ENCODE results near the gene ADAMTSL1. TPM values are rescaled to one million over a fixed set of nuclear protein-coding genes. Genes with fewer than 3 reads are reported as not detected.

Gene ADAMTSL1
- total and polyA plus RNA-seq, 4 donors = 0.31 to 3.4 (median 1.9) TPM

DNA sequence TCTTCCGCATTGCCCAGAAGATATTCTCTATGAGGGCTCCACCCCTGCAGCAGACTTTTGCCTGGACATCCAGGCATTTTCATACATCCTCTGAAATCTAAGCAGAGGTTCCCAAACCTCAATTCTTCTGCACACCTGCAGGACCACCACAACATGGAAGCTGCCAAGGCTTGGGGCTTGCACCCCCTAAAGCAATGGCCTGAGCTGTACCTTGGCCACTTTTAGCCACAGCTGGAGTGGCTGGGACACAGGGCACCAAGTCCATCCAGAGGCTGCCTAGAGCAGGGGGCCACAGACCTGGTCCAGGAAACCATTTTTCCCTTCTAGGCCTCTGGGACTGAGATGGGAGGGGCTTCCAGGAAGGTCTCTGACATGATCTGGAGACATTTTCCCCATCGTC, 60.7 kb downstream of the ADAMTSL1 start:
- Histone ChIP-seq H3K4me3 (ENCODE audit: low read depth in 1 of 3, low read length in 3 of 3) (no peak overlapping the region), H3K36me3 (ENCODE audit: control insufficient read depth in 4 of 4, insufficient read depth in 3 of 4, low read depth in 1 of 4, low read length in 3 of 4) (no peaks in the 10 kb centered on the region), H3K9me3 (ENCODE audit: control insufficient read depth in 4 of 4, low read length in 3 of 4) (peaks cover 2 to 17% (median 7%) of the 10 kb centered on the region in 4 donors), H3K27me3 (ENCODE audit: control insufficient read depth in 4 of 4, insufficient read depth in 4 of 4, low read length in 3 of 4) (no peaks in the 10 kb centered on the region), H3K27ac (ENCODE audit: low read depth in 1 of 2, low read length in 2 of 2) (no peak overlapping the region), H3K9ac (ENCODE audit: low read depth in 1 of 2, low read length in 2 of 2) (no peak overlapping the region), H3K4me1 (ENCODE audit: control insufficient read depth in 4 of 4, insufficient read depth in 4 of 4, low read length in 3 of 4) (no peaks in the 10 kb centered on the region)
- DNase-seq (ENCODE audit: low spot score) = no peak
- WGBS = 90% methylated on average over 2 of the region's 2 CpGs
- TF ChIP-seq RAD21 (IDR thresholded peaks at IDR 0.05) = no peak
- no peak for TF ChIP-seq HNF4G (IDR thresholded peaks at IDR 0.05)
- no peak for TF ChIP-seq FOXA1 (IDR thresholded peaks at IDR 0.05)
- TF ChIP-seq RXRA (IDR thresholded peaks at IDR 0.05) = no peak
- TF ChIP-seq CTCF (IDR thresholded peaks at IDR 0.05; ENCODE audit: low read depth, low read length, missing input control) = no peak
- no peak for TF ChIP-seq TAF1 (conservative IDR thresholded peaks at IDR 0.05)
- TF ChIP-seq JUND (IDR thresholded peaks at IDR 0.05) = no peak
- TF ChIP-seq NR2F2 (IDR thresholded peaks at IDR 0.05) = no peak
- no peak for TF ChIP-seq SP1 (IDR thresholded peaks at IDR 0.05)
- TF ChIP-seq, protein P1, sequence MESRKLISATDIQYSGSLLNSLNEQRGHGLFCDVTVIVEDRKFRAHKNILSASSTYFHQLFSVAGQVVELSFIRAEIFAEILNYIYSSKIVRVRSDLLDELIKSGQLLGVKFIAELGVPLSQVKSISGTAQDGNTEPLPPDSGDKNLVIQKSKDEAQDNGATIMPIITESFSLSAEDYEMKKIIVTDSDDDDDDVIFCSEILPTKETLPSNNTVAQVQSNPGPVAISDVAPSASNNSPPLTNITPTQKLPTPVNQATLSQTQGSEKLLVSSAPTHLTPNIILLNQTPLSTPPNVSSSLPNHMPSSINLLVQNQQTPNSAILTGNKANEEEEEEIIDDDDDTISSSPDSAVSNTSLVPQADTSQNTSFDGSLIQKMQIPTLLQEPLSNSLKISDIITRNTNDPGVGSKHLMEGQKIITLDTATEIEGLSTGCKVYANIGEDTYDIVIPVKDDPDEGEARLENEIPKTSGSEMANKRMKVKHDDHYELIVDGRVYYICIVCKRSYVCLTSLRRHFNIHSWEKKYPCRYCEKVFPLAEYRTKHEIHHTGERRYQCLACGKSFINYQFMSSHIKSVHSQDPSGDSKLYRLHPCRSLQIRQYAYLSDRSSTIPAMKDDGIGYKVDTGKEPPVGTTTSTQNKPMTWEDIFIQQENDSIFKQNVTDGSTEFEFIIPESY (IDR thresholded peaks at IDR 0.05) = no peak

- no peak overlapping the region for H3K27ac ChIP-seq (ENCODE audit: low read depth in 1 of 2, low read length in 2 of 2)
- H3K9me3 ChIP-seq (ENCODE audit: control insufficient read depth in 4 of 4, low read length in 3 of 4) = peaks cover 2 to 17% (median 7%) of the 10 kb centered on the region in 4 donors
- no peaks in the 10 kb centered on the region for H3K4me1 ChIP-seq (ENCODE audit: control insufficient read depth in 4 of 4, insufficient read depth in 4 of 4, low read length in 3 of 4)
- no peak for DNase-seq (ENCODE audit: low spot score)
- no peak overlapping the region for H3K9ac ChIP-seq (ENCODE audit: low read depth in 1 of 2, low read length in 2 of 2)
- no peak overlapping the region for H3K4me3 ChIP-seq (ENCODE audit: low read depth in 1 of 3, low read length in 3 of 3)
- H3K27me3 ChIP-seq (ENCODE audit: control insufficient read depth in 4 of 4, insufficient read depth in 4 of 4, low read length in 3 of 4) = no peaks in the 10 kb centered on the region
- TF ChIP-seq RAD21 (IDR thresholded peaks at IDR 0.05) (no peak), FOXA1 (IDR thresholded peaks at IDR 0.05) (no peak), GABPA (IDR thresholded peaks at IDR 0.05 in 1 of 2, conservative IDR thresholded peaks at IDR 0.05 in 1 of 2) (no peak), YY1 (IDR thresholded peaks at IDR 0.05) (no peak), CTCF (IDR thresholded peaks at IDR 0.05; ENCODE audit: low read depth, low read length, missing input control) (no peak), TAF1 (conservative IDR thresholded peaks at IDR 0.05) (no peak)
- TF ChIP-seq, protein P2, sequence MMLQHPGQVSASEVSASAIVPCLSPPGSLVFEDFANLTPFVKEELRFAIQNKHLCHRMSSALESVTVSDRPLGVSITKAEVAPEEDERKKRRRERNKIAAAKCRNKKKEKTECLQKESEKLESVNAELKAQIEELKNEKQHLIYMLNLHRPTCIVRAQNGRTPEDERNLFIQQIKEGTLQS (IDR thresholded peaks at IDR 0.05) = no peak
- H3K36me3 ChIP-seq (ENCODE audit: control insufficient read depth in 4 of 4, insufficient read depth in 3 of 4, low read depth in 1 of 4, low read length in 3 of 4) = no peaks in the 10 kb centered on the region
Observed at GRCh38 chr9:18536554-18536953, 62.6 kb downstream of the ADAMTSL1 start.
